ENCODE results near the gene METRNL.
"Not testable (repeated sequence)": the region's sequence is repeated elsewhere in the genome, so short reads cannot be mapped to it uniquely, and the experiment has no call there.

Gene METRNL

DNA sequence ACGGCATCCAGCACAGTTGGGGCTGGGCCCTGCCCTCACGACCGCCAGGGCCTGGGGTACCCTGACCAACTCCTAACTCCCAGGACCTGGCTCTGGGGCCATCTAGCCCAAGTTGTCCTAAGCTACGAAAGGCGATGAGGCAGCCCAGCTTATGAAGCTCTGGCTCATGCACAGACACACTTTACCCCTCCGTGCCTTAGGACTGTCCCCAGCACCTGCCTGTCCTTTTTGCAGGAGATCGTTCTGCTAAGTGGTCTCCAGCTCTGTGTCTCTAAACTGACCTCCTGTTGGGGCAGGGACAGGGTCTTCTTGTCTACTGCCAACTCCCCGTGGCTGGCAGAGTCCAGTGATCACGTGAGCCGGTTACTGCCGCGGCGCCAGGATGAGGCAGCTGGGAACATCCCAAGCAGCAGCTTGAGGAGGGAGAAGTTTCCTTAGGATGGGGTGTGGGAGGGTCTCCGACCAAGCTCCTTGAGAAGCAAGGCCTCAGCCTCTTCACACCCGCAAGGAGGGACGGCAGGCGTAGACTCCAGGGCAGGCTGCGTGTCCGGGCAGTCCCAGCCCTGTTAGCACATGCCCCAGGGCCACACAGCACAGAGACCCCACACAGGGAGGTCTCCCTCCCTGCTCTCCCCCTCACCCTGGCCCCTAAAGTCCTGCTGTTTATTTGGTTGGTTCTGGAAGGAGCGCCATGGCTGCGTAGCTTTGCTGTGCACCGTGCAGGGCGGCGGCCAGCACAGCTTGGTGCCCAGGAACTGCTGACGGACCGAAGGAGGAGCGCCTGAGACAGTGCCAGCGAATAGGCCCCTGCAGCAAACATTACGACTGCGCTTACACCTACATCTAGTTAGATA lies 16.4 kb upstream of the METRNL start:
- ChIA-PET POLR2A (ENCODE audit: low non-redundant PET) (no interaction called here), CTCF (no interaction called here)
- DNase-seq (ENCODE audit: low spot score), result no peak
- no peak for TF ChIP-seq CTCF (conservative IDR thresholded peaks at IDR 0.05; ENCODE audit: low read depth)
- H3K27ac ChIP-seq, result no peak overlapping the region

- no peak for TF ChIP-seq CTCF (conservative IDR thresholded peaks at IDR 0.05; ENCODE audit: low read depth)
- ChIA-PET CTCF (interaction anchor here (1.0 kb wide), 1 partner anchor 24 kb away, joined by 3 read pairs; no protein-coding TSS in a partner anchor), POLR2A (ENCODE audit: low non-redundant PET) (no interaction called here)
- peak overlapping the region; percentile 38 for H3K27ac ChIP-seq
- DNase-seq (ENCODE audit: low spot score), result no peak
Measured at GRCh38 chr17:83064021-83064731, 15.2 kb upstream of the METRNL start.

DNA sequence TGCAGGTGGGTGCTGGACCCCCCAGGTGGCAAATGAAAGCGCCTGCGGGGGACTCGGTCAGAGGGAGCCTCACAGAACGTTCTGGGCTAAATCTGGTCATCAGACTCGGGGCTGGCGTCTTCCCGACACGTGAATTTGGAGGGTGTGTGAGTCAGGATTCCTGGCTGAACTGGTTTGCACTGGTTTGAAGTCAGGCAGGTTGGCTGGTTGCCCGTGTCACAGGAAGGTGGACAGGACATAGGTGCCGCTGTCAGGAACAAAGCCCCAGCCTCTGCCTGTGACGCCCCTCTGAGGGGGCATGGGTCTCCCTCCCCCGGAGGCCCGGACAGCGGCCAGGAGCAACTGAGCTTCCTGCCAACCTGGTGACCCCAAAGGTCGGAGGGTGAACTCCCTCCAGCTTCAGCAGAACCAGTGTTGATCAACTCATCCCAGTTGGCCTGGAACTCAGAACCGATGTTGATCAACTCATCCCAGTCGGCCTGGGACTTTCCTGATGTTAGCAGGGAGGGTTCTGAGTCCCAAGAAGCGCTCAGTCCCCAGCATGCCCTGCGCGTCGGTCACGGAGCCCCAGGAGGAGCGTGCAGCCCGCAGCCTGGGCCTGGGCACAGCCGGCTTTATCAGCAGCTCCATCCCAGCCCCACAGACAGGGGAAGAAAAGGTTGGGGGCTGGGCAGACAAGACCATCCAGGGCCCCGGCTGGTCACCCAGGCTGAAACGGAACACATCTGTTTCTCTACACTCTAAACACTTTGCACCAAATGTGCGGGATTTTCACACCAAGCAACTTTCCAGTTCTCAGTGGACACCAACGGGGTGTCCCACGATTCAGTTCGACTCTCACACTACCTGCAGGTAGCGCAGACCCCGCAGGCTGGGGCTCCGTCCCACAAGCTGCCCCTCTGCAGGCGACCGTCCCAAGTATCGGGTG lies 14.4 kb upstream of the METRNL start:
- ChIA-PET POLR2A (ENCODE audit: low non-redundant PET) (no interaction called here), CTCF (interaction anchor here (1.0 kb wide), 1 partner anchor 23 kb away, joined by 3 read pairs; no protein-coding TSS in a partner anchor)
- no peak for TF ChIP-seq CTCF (conservative IDR thresholded peaks at IDR 0.05; ENCODE audit: low read depth)
- no peak for DNase-seq (ENCODE audit: low spot score)
- H3K27ac ChIP-seq, result peak overlapping the region; percentile 38

DNA sequence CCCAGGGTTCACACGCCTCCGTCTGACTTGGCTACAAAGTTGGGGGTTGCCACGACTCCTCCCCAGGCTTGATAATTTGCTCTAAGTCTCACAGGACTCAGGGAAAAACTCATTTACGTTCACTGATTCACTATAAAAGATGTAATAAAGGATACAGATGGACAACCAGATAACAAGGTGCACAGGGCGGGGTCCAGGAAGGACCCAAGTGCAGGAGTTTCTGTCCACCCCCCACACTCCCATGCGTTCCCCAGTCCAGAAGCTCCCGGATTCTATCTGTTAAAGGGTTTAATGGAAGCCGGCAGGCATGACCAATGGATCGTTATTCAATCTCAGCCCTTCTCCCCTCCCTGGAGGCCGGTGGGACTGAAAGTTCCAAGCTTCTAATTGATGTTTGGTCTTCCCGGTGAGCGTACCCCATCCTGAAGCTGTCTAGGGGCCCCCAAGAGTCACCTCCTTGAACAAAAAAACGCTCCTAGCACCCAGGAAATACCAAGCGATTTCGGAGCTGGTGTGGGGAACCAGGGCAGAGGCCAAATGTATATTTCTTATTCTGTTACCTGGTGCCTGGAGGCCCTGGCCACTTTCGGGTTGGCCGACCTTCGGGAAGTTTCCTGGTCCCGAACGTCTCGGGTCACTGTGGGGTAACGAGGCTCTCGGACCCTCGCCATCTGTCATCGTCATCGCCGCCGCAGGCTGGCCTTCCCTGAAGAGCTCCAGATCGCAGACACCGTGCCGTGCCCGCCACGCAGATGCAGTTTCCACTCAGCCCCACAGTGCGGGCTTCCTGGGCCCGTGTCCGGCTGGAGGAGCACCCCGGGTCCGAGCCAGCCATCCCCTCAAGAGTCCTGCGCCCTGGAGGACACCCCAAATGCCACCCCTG lies 13.5 kb upstream of the METRNL start:
- CTCF ChIA-PET, result no interaction called here
- DNase-seq (ENCODE audit: low spot score), result no peak
- peak overlapping the region; percentile 38 for H3K27ac ChIP-seq
- no peak for TF ChIP-seq CTCF (conservative IDR thresholded peaks at IDR 0.05; ENCODE audit: low read depth)
- POLR2A ChIA-PET (ENCODE audit: low non-redundant PET), result no interaction called here

- H3K27ac ChIP-seq; CTCF ChIA-PET; POLR2A ChIA-PET (ENCODE audit: low non-redundant PET); DNase-seq (ENCODE audit: low spot score): not testable (repeated sequence)
Measured at GRCh38 chr17:83066543-83066890, 12.9 kb upstream of the METRNL start.

GRCh38 chr17:83067071-83067717 lies 12.2 kb upstream of the METRNL start:
- TF ChIP-seq CTCF (conservative IDR thresholded peaks at IDR 0.05; ENCODE audit: low read depth), result no peak
- DNase-seq (ENCODE audit: low spot score), result no peak
- H3K27ac ChIP-seq, result no peak overlapping the region
- CTCF ChIA-PET, result no interaction called here
- POLR2A ChIA-PET (ENCODE audit: low non-redundant PET), result no interaction called here
